GM19372 (cell line): ENCODE measurements around the gene SOCS4.
A peak's percentile ranks its signal among the peaks of the same experiment; 100 is the strongest.
"Not testable (repeated sequence)": the region's sequence is repeated elsewhere in the genome, so short reads cannot be mapped to it uniquely, and the experiment has no call there.

Source experiments
- ATAC-seq: cut with Tn5 transposase; IDR thresholded peaks from one replicate; pipeline ENCODE4 v1.9.1; 2021; ENCODE audit warnings: mild to moderate bottlenecking, low read depth, moderate library complexity; ENCODE audit not compliant: unreplicated experiment

SOCS4 gene

GRCh38 chr14:55026793-55027561 is at the start of gene SOCS4, which contains the start of gene WDHD1:
Gene SOCS4 (plus strand): TSS chr14:55027236. CDS start chr14:55043042, 15,806 bp downstream.
Gene WDHD1 (minus strand): TSS chr14:55027099. CDS start chr14:55026787, 312 bp downstream.
- ATAC-seq = peak; percentile 97

- ATAC-seq = no peak
Observed at GRCh38 chr14:54979039-54979438, 48.0 kb upstream of the SOCS4 start.

- ATAC-seq = no peak
Observed at GRCh38 chr14:54981698-54982097, 45.3 kb upstream of the SOCS4 start.

GRCh38 chr14:54985156-54985555 is 41.9 kb upstream of the SOCS4 start:
- ATAC-seq = no peak

- ATAC-seq = no peak
Observed at GRCh38 chr14:55000381-55000780, 26.7 kb upstream of the SOCS4 start.

- ATAC-seq = no peak
Observed at GRCh38 chr14:55005071-55005470, 22.0 kb upstream of the SOCS4 start.

- no peak for ATAC-seq
Observed at GRCh38 chr14:55015006-55015405, 12.0 kb upstream of the SOCS4 start.

- ATAC-seq = no peak
Observed at GRCh38 chr14:55019968-55020554, 7.0 kb upstream of the SOCS4 start.

GRCh38 chr14:55024365-55024764 is 2.7 kb upstream of the SOCS4 start:
- ATAC-seq = not testable (repeated sequence)

GRCh38 chr14:55025948-55026347 is 1.1 kb upstream of the SOCS4 start:
- no peak for ATAC-seq

- ATAC-seq = no peak
Observed at GRCh38 chr14:55026441-55026792, 619 bp upstream of the SOCS4 start.

- ATAC-seq = no peak
Observed at GRCh38 chr14:55028066-55028465, 1.0 kb downstream of the SOCS4 start.

GRCh38 chr14:55028476-55028875 is 1.4 kb downstream of the SOCS4 start:
- ATAC-seq = no peak

GRCh38 chr14:55031190-55031589 is 4.2 kb downstream of the SOCS4 start:
- no peak for ATAC-seq

GRCh38 chr14:55037995-55038394 is 11.0 kb downstream of the SOCS4 start:
- not testable (repeated sequence) for ATAC-seq

GRCh38 chr14:55038708-55039107 is 11.7 kb downstream of the SOCS4 start:
- ATAC-seq = no peak

GRCh38 chr14:55043528-55043927 is 16.5 kb downstream of the SOCS4 start:
- no peak for ATAC-seq

- no peak for ATAC-seq
Observed at GRCh38 chr14:55045087-55045486, 18.1 kb downstream of the SOCS4 start.

- no peak for ATAC-seq
Observed at GRCh38 chr14:55047301-55048053, 20.4 kb downstream of the SOCS4 start.

- no peak for ATAC-seq
Observed at GRCh38 chr14:55048900-55049436, 21.9 kb downstream of the SOCS4 start.

GRCh38 chr14:55051165-55051422 is 24.1 kb downstream of the SOCS4 start:
- peak; percentile 35 for ATAC-seq
